Stimulated activated CD8-positive, alpha-beta memory T cell treated with anti-CD3 and anti-CD28 coated beads, Interleukin-12 subunit alpha, Interleukin-12 subunit beta, amount 100 ng/mL, for 1 hour (primary cell): Measurements from ENCODE around the gene CLEC16A.

Experiments used
- DNase-seq: peaks from one replicate; pipeline ENCODE4 v3.0.0-alpha.2; 2020; ENCODE audit warnings: low read depth

CLEC16A gene

GRCh38 chr16:11181242-11181898 is 237.0 kb downstream of the CLEC16A start:
- no peak for DNase-seq

GRCh38 chr16:11181899-11182279 is 237.5 kb downstream of the CLEC16A start:
- no peak for DNase-seq

- DNase-seq: no peak
These were observed 238.0 kb downstream of the CLEC16A start for GRCh38 chr16:11182411-11182810.

DNA sequence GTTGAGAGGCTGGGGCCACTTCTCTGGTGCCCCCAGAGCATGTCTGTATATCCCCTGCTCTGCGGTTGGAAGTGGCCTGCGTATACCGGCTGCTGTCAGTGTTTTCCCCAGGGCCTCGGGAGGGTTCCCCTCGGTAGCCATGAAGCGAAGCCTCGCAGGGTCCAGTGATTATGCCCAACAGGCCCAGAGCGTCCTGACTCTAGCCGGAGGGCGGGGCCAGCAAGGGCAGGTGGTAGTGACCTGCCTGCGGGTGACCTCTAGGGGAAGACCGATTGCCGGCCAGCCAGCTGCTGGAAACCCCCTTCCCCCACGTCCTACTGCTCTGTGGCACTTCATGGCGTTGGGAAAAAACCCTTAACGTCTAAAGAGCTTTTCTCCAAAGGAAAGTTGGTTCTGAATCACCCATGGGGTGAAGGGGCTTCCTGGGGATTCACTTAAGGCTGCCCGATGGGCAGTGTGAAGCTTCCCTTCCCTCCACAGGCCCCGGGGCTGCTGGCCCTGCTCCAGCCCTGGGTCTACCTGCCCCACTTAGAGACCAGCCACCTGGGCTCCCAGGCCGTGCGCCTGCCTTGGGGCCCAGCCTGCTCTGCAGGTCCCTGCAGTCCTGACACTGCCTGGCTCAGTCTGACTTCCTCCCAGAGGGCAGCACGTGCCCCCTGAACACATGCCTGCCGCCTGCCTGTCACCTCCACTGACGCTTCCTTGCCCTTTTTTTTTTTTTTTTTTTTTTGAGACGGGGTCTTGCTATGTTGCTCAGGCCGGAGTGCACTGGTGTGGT is 238.9 kb downstream of the CLEC16A start:
- DNase-seq: no peak

DNA sequence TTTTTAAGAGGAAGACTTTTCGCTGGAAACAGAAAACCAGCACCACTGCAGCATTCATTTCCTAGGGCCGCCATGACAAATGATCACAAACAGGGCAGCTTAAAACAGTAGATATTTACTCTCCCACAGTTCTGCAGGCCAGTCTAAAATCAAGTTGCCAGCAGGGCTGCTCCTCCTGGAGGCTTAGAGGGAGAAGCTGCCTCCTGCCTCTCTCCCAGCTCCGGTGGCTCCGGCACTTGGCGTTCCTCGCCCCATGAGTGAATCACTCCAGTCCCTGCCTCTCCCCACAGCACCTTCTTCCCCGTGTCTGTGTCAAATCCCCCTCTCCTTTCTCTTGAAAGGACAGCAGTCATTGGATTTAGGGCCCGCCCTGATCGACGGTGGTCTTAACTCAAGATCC is 239.6 kb downstream of the CLEC16A start:
- DNase-seq: no peak

- no peak for DNase-seq
These were observed 243.2 kb downstream of the CLEC16A start for GRCh38 chr16:11187522-11188023.

DNA sequence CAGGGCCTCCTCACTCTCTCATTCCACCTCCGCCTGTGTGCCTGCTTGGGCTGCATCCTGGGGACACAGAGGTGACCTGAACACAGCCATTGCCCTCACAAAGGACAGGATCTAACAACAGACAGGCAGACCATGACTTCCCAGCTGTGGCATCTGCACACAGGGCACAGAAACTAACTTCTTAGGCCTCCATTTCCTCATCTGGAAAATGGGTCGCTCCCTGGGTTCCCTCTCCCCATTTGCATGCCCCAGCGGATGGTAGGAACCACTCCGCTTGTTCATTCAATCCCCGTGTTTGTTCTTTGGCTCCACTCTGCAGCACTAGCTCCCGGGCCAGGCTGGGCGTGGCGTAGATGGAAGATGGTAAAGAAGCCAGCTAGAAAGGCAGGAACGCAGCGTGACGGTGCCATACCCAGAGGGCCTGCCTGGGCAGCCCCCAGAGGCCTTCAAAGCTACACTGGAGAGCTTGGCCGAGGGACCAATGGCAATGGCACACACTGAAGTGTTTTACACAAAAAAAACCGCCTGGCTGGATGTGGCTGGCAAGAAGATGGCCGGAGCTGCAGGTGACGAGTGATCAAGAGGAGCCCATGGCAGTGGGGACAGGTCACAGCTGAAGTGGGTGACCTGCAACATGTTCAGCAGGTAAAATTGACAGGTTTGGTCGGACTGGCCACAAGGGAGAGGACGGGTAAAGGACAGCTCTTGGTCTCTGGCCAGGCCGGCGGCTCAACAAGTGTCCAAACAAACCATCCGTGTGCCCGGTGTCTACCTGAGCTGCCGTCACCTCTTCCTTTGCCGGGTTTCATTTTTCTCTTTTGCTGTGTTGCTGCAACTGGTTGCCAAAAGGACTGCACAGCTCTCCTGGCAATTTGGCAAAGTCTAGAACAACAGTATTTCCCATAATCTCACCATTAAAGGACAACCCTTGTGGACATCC is 244.7 kb downstream of the CLEC16A start:
- DNase-seq: no peak

DNA sequence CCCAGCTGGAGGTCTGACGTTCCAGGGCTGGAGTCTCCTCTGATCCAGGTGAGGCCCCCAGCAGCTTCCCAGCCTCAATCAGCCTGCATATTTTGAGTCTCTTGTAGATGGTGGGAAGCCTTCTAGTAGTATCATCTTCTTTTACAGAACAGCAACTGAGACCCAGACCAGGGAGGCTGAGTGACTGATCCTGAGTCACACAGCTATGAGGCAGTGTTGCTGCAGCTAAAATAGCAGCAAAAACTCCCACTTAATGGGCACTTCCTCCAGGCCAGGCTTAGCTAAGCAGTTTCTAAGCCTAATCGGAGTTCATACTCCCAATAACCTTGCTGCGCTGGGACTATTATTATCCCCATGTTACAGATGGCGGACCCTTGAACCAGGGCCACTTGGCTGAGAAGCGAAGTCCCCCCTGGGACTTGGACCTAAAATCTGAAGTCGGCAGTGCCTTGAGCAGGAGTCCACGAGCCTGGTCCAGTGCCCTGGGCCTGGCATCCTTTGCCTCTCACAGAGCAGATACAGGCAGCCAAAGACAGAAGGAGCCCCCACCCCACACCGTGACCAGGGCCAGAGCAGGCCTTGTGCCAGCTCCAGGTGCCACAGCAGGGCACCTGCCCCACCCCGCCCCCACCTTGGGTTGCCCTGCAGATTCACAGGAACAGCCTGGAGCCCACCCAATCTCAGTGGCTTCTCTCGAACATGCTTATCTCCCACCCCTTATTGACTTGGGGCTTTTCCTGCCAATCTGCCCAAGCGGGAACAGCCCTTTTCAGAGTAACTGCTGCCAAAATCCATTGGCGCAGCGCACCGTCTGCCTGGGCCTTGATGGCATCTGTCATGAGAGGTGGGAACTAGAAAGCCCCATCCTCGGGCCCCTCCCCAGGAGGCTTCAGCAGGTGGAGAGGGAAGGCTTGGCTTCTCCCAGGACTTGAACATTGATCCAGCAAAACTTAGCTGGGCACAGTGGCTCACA is 246.5 kb downstream of the CLEC16A start:
- no peak for DNase-seq

- DNase-seq: no peak
These were observed 247.3 kb downstream of the CLEC16A start for GRCh38 chr16:11191665-11192064.

- no peak for DNase-seq
These were observed 249.1 kb downstream of the CLEC16A start for GRCh38 chr16:11193494-11193893.

DNA sequence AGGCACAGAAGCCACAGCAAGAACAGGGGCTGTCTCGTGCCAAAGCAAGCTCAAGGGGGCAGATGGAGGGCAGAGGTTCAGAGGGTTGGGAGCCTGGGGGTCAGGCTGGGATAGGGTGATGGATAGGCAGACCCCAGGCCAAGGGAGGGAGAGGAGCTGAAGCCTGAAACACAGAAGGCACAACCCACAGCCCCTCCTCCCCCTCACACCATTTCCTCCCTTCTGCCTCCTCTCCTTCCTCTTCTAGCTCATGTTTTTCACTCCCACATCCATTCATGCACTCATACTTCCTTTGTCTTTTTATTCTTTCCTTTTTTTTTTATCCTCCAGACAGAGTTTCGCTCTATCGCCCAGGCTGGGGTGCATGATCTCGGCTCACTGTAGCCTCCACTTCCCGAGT is 250.5 kb downstream of the CLEC16A start:
- DNase-seq: no peak

GRCh38 chr16:11196286-11196828 is 252.0 kb downstream of the CLEC16A start:
- DNase-seq: no peak

DNA sequence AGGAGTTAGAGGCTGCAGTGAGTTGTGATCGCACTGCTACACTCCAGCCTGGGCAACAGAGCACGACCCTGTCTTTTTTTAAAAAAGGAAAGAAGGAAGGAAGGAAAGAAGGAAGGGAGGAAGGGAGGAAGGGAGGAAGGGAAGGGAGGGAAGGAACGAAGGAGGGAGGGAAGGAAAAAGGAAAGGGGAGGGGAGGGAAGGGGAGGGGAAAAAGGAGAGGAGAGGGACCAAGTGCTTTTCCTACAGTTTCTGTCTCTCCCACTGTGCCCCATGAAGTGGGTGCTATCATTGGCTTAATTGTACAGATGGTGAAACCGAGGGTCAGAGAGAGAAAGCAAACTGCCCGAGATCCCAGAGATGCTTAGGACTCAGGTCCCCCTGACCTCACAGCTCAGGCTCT is 254.0 kb downstream of the CLEC16A start:
- no peak for DNase-seq

GRCh38 chr16:11198828-11199227 is 254.5 kb downstream of the CLEC16A start:
- no peak for DNase-seq

GRCh38 chr16:11200592-11200991 is 256.2 kb downstream of the CLEC16A start:
- no peak for DNase-seq

DNA sequence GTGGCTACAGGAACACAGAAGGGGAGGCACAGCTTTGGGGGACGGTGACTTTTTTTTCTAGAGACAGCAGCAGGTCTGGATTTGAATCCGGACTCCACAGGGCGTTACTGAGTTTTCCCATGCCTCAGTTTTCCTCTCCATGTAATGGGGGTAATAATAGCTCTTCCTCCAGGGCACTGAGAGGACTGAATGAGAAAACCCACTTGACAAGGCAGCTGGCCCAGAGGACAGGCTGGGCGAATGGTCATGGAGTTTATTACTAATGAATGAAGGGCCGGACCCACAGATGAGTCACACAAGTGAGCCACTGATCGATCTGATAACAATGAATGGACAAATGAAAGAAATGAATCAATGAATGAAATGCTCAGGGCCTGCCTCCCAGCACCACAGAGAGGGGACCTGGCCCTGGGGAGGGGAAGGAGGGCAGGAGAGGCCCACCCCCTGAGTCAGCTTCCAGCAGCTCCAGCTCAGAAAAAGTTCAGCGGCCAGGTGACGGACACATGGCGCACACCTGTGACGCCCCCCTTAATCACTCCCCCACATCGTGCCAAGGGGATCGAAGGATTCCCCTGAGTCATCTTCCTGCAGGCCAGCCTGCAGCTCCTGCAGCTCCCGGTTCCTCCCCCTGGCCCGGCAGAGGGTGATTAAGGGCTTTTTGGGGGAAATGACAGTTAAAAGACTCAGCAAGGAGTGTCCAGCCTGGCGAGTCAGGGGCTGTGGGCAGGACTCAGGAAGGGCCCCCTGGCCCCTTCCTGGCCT is 257.3 kb downstream of the CLEC16A start:
- DNase-seq: no peak

DNA sequence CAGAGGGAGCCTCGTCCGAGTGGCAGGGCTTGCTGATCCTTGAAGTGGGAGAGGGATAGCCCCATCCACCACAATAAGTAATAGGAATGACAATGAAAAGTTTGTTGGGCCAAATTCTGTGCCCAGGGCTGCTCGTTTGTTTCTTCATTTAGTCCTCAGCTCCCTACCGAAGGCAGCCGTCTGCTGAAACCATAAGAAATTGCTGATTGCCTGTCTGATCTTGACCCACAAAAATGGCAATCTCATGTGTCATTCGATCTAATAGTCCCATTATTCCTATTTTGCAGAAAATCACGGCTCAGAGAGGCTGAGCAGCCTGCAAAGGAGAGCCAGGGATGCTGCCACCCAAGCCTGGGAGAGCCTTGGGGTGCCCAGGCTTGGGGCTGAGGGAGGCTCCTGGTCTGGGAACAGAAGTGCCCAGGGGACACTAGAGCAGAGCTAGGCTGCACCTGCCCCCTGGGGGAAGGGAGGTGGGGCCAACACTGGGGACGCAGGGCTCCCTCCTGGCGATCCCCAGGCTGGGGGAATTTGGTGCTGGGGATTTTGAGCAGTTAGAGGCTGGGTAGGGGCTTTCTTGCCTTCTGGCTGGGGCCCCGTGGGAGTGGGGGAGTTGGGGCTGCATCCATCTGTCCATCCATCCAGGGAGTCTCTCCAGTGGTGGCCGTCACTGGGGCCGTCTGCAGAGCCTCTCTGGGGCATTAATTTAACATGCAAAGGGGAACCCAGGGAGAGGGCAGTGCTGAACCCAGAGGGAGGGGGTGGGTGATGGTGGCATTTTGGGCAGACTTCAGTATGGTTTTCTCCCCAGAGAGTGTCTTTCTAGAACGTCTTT is 258.1 kb downstream of the CLEC16A start:
- no peak for DNase-seq

DNA sequence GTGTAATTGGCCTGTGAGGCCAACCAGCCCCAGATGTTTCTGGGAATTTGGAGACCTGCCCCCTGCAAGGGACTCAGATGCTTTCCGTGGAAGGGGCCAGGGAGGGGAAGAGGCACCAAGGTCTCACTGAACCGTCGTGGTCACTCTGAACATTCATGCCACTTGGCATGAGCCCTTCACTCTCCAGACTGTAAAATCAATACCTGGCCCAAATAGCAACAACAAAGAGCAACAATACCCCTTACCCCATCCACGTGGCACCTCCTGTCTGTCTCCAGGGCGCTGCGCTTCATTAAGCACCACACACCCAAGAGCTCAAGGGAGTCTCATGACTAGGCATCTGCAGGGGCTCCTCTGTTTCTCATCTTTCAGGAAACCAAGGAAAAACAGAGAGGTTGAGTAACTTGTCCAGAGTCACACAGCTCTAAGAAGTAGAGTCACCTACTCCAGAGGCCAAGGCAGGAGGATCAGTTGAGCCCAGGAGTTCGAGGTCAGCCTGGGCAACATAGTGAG is 258.8 kb downstream of the CLEC16A start:
- no peak for DNase-seq

- no peak for DNase-seq
These were observed 260.2 kb downstream of the CLEC16A start for GRCh38 chr16:11204513-11205047.
